Measurements from ENCODE around the gene IQGAP2.

The IQGAP2 gene

GRCh38 chr5:76625087-76625815, 222.2 kb downstream of the IQGAP2 start:
- ChIA-PET POLR2A (no interaction called here), CTCF (interaction anchor here (1.0 kb wide), 1 partner anchor 15 kb away, joined by 3 read pairs; no protein-coding TSS in a partner anchor)
- no peak for DNase-seq (ENCODE audit: extremely low spot score)
- TF ChIP-seq TARDBP (IDR thresholded peaks at IDR 0.05), result no peak

GRCh38 chr5:76626738-76627137, 223.7 kb downstream of the IQGAP2 start:
- ChIA-PET POLR2A (no interaction called here), CTCF (no interaction called here)
- no peak for TF ChIP-seq L3MBTL2 (conservative IDR thresholded peaks at IDR 0.05)
- no peak for TF ChIP-seq FOXA1 (IDR thresholded peaks at IDR 0.05)
- TF ChIP-seq LEF1 (IDR thresholded peaks at IDR 0.05; ENCODE audit: borderline replicate concordance), result no peak
- TF ChIP-seq BHLHE40 (IDR thresholded peaks at IDR 0.05; ENCODE audit: borderline replicate concordance), result no peak
- TF ChIP-seq SP1 (IDR thresholded peaks at IDR 0.05), result no peak
- TF ChIP-seq FOXK2 (IDR thresholded peaks at IDR 0.05), result no peak
- TF ChIP-seq NFRKB (IDR thresholded peaks at IDR 0.05), result no peak
- DNase-seq (ENCODE audit: extremely low spot score), result no peak

GRCh38 chr5:76634661-76635060, 231.6 kb downstream of the IQGAP2 start:
- CTCF ChIA-PET, result no interaction called here
- DNase-seq (ENCODE audit: extremely low spot score), result no peak
- POLR2A ChIA-PET, result no interaction called here
- TF ChIP-seq L3MBTL2 (conservative IDR thresholded peaks at IDR 0.05) (no peak), ARNT (IDR thresholded peaks at IDR 0.05) (no peak), HDGF (IDR thresholded peaks at IDR 0.05; ENCODE audit: borderline replicate concordance) (no peak), FOXM1 (IDR thresholded peaks at IDR 0.05; ENCODE audit: borderline replicate concordance) (no peak), CTBP1 (IDR thresholded peaks at IDR 0.05; ENCODE audit: borderline replicate concordance) (no peak), FOXA1 (IDR thresholded peaks at IDR 0.05) (no peak)

- ChIA-PET CTCF (interaction anchor here (1.0 to 1.4 kb wide), 3 partner anchors 36 to 93 kb away, joined by 3 to 6 read pairs (median 3); no protein-coding TSS in a partner anchor), POLR2A (interaction anchor here (0.6 kb wide), 1 partner anchor 76 kb away, joined by 3 read pairs; no protein-coding TSS in a partner anchor)
- no peak for DNase-seq (ENCODE audit: extremely low spot score)
- TF ChIP-seq BHLHE40 (IDR thresholded peaks at IDR 0.05; ENCODE audit: borderline replicate concordance) (no peak), ELF4 (IDR thresholded peaks at IDR 0.05) (no peak), L3MBTL2 (conservative IDR thresholded peaks at IDR 0.05) (no peak), PKNOX1 (IDR thresholded peaks at IDR 0.05) (no peak)
Measured at GRCh38 chr5:76637490-76637889, 234.4 kb downstream of the IQGAP2 start.

- POLR2A ChIA-PET, result no interaction called here
- no peak for TF ChIP-seq FOXM1 (IDR thresholded peaks at IDR 0.05; ENCODE audit: borderline replicate concordance)
- no peak for TF ChIP-seq ELF4 (IDR thresholded peaks at IDR 0.05)
- TF ChIP-seq FOXA1 (IDR thresholded peaks at IDR 0.05), result no peak
- TF ChIP-seq ZNF384 (IDR thresholded peaks at IDR 0.05), result no peak
- TF ChIP-seq SUZ12 (IDR thresholded peaks at IDR 0.05), result no peak
- no peak for TF ChIP-seq L3MBTL2 (conservative IDR thresholded peaks at IDR 0.05)
- no peak for TF ChIP-seq NFRKB (IDR thresholded peaks at IDR 0.05)
- no peak for TF ChIP-seq SP1 (IDR thresholded peaks at IDR 0.05)
- TF ChIP-seq ARNT (IDR thresholded peaks at IDR 0.05), result no peak
- TF ChIP-seq BHLHE40 (IDR thresholded peaks at IDR 0.05; ENCODE audit: borderline replicate concordance), result no peak
- TF ChIP-seq CTBP1 (IDR thresholded peaks at IDR 0.05; ENCODE audit: borderline replicate concordance), result no peak
- no peak for TF ChIP-seq HDGF (IDR thresholded peaks at IDR 0.05; ENCODE audit: borderline replicate concordance)
- no peak for TF ChIP-seq FOXK2 (IDR thresholded peaks at IDR 0.05)
- no peak for TF ChIP-seq PKNOX1 (IDR thresholded peaks at IDR 0.05)
- no peak for TF ChIP-seq LEF1 (IDR thresholded peaks at IDR 0.05; ENCODE audit: borderline replicate concordance)
- no peak for TF ChIP-seq TARDBP (IDR thresholded peaks at IDR 0.05)
- CTCF ChIA-PET, result interaction anchor here (1.0 to 1.4 kb wide), 3 partner anchors 37 to 94 kb away, joined by 3 to 6 read pairs (median 3); no protein-coding TSS in a partner anchor
- no peak for DNase-seq (ENCODE audit: extremely low spot score)
Measured at GRCh38 chr5:76638479-76638878, 235.4 kb downstream of the IQGAP2 start.

- peak; percentile 56 for DNase-seq (ENCODE audit: extremely low spot score)
- ChIA-PET POLR2A (no interaction called here), CTCF (interaction anchor here (0.8 kb wide), 1 partner anchor 41 kb away, joined by 4 read pairs; no protein-coding TSS in a partner anchor)
- no peak for TF ChIP-seq ELF4 (IDR thresholded peaks at IDR 0.05)
- peak; percentile 88 for TF ChIP-seq PKNOX1 (IDR thresholded peaks at IDR 0.05)
Measured at GRCh38 chr5:76641514-76642120, 238.5 kb downstream of the IQGAP2 start.
